ENCODE measurements around the gene ATP5F1E.

ATP5F1E gene

GRCh38 chr20:59023616-59024015 is 8.5 kb downstream of the ATP5F1E start:
- no peak for TF ChIP-seq EP300 (IDR thresholded peaks at IDR 0.05; ENCODE audit: borderline replicate concordance)
- TF ChIP-seq NFIC (IDR thresholded peaks at IDR 0.05) = no peak
- no peak for TF ChIP-seq TCF12 (IDR thresholded peaks at IDR 0.05; ENCODE audit: low read depth)
- TF ChIP-seq, protein P1, sequence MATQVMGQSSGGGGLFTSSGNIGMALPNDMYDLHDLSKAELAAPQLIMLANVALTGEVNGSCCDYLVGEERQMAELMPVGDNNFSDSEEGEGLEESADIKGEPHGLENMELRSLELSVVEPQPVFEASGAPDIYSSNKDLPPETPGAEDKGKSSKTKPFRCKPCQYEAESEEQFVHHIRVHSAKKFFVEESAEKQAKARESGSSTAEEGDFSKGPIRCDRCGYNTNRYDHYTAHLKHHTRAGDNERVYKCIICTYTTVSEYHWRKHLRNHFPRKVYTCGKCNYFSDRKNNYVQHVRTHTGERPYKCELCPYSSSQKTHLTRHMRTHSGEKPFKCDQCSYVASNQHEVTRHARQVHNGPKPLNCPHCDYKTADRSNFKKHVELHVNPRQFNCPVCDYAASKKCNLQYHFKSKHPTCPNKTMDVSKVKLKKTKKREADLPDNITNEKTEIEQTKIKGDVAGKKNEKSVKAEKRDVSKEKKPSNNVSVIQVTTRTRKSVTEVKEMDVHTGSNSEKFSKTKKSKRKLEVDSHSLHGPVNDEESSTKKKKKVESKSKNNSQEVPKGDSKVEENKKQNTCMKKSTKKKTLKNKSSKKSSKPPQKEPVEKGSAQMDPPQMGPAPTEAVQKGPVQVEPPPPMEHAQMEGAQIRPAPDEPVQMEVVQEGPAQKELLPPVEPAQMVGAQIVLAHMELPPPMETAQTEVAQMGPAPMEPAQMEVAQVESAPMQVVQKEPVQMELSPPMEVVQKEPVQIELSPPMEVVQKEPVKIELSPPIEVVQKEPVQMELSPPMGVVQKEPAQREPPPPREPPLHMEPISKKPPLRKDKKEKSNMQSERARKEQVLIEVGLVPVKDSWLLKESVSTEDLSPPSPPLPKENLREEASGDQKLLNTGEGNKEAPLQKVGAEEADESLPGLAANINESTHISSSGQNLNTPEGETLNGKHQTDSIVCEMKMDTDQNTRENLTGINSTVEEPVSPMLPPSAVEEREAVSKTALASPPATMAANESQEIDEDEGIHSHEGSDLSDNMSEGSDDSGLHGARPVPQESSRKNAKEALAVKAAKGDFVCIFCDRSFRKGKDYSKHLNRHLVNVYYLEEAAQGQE (IDR thresholded peaks at IDR 0.05; ENCODE audit: low read depth) = no peak

DNA sequence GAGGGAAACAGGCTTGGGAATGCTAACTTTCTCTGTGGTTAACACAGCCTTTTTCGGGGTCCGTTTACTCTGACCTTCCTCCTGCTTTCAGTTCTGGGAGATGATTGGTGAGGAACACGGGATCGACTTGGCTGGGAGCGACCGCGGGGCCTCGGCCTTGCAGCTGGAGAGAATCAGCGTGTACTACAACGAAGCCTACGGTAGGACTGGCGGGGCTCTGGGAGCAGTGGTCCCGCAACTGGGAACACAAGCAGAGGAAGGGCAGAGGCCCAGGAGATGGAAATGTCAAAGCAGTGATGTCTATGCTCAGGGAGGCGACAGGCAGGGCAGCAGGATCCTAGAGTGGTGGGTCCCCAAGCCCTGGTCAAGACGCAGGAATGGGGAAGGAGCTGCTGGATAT is 9.4 kb downstream of the ATP5F1E start:
- TF ChIP-seq CREB1 (IDR thresholded peaks at IDR 0.05; ENCODE audit: low read depth) (no peak), YY1 (IDR thresholded peaks at IDR 0.05; ENCODE audit: low read depth) (no peak)

- TF ChIP-seq CREB1 (IDR thresholded peaks at IDR 0.05; ENCODE audit: low read depth) (no peak), TAF1 (IDR thresholded peaks at IDR 0.05; ENCODE audit: low read depth) (no peak), EP300 (IDR thresholded peaks at IDR 0.05; ENCODE audit: borderline replicate concordance) (no peak), FOXM1 (IDR thresholded peaks at IDR 0.05; ENCODE audit: borderline replicate concordance, low read depth) (no peak), RAD21 (IDR thresholded peaks at IDR 0.05; ENCODE audit: low read depth) (no peak), YY1 (IDR thresholded peaks at IDR 0.05; ENCODE audit: low read depth) (no peak), TEAD4 (IDR thresholded peaks at IDR 0.05) (no peak), NFIC (IDR thresholded peaks at IDR 0.05) (no peak), USF1 (IDR thresholded peaks at IDR 0.05) (no peak), ZBTB7A (IDR thresholded peaks at IDR 0.05; ENCODE audit: low read depth) (no peak), EGR1 (IDR thresholded peaks at IDR 0.05) (no peak), CEBPB (IDR thresholded peaks at IDR 0.05) (no peak), TCF12 (IDR thresholded peaks at IDR 0.05; ENCODE audit: low read depth) (no peak)
- TF ChIP-seq, protein P2, sequence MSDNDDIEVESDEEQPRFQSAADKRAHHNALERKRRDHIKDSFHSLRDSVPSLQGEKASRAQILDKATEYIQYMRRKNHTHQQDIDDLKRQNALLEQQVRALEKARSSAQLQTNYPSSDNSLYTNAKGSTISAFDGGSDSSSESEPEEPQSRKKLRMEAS (IDR thresholded peaks at IDR 0.05) = no peak
- TF ChIP-seq, protein P1 (IDR thresholded peaks at IDR 0.05; ENCODE audit: low read depth) = no peak
Observed at GRCh38 chr20:59020938-59021551, 11.1 kb downstream of the ATP5F1E start.

DNA sequence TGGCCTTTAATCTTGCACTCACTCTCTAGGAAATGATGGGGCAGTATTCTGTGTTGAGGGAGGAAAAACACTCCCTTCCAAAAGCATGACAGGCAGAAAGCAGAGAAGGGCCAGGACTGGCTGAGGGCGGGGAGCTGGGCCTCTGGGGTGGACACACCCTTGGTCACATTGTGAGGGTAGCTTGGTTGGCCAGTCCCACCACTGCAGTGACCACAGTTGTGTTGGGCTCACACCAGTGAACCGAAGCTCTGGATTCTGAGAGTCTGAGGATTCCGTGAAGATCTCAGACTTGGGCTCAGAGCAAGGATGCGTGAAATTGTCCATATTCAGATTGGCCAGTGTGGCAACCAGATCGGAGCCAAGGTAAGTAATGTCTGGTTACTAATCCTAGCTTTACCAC is 12.9 kb downstream of the ATP5F1E start, which contains the start of gene TUBB1:
TSS of gene TUBB1 (plus strand) at position 213 of the 400 bp plus-strand sequence. CDS start at position 307, 94 bp downstream.
- no peak for TF ChIP-seq RAD21 (IDR thresholded peaks at IDR 0.05; ENCODE audit: low read depth)
- no peak for TF ChIP-seq NFIC (IDR thresholded peaks at IDR 0.05)

- TF ChIP-seq FOXM1 (IDR thresholded peaks at IDR 0.05; ENCODE audit: borderline replicate concordance, low read depth) (no peak), EP300 (IDR thresholded peaks at IDR 0.05; ENCODE audit: borderline replicate concordance) (no peak), ZBTB7A (IDR thresholded peaks at IDR 0.05; ENCODE audit: low read depth) (no peak), EGR1 (IDR thresholded peaks at IDR 0.05) (no peak), TEAD4 (IDR thresholded peaks at IDR 0.05) (no peak), CEBPB (IDR thresholded peaks at IDR 0.05) (no peak), NFIC (IDR thresholded peaks at IDR 0.05) (no peak), TAF1 (IDR thresholded peaks at IDR 0.05; ENCODE audit: low read depth) (no peak), RAD21 (IDR thresholded peaks at IDR 0.05; ENCODE audit: low read depth) (no peak)
- TF ChIP-seq, protein P1 (IDR thresholded peaks at IDR 0.05; ENCODE audit: low read depth) = no peak
- TF ChIP-seq, protein P2 (IDR thresholded peaks at IDR 0.05) = no peak
Observed at GRCh38 chr20:59018817-59019216, 13.3 kb downstream of the ATP5F1E start.
